Cardiac muscle cell (in vitro differentiated cells and primary cell): ENCODE data around the gene HIVEP3. TPM values are rescaled to one million over a fixed set of nuclear protein-coding genes. Genes with fewer than 3 reads are reported as not detected.
A peak's percentile ranks its signal among the peaks of the same experiment; 100 is the strongest.

Experiments
- DNase-seq, 2 donors: peaks; one replicate each; pipeline versions ENCODE4 v3.0.0 to v3.0.0-alpha.2; 2010 to 2017; ENCODE audit warnings: low read depth in 1 of 2, low spot score in 1 of 2
- H3K27ac ChIP-seq: fragments of 200-600 bp; sonication (generic); 2 replicates; pipeline ENCODE4 v1.5.1; 2016
- H3K27me3 ChIP-seq: fragments of 200-600 bp; sonication (generic); 2 replicates; pipeline ENCODE4 v1.6.0; 2016; ENCODE audit warnings: control low read depth
- H3K36me3 ChIP-seq: fragments of 200-600 bp; sonication (generic); 2 replicates; pipeline ENCODE4 v1.5.1; 2016; ENCODE audit warnings: control low read depth
- H3K4me1 ChIP-seq: fragments of 200-600 bp; sonication (generic); 2 replicates; pipeline ENCODE4 v1.8.1; 2017; ENCODE audit warnings: low read depth, mild to moderate bottlenecking, mixed run types
- H3K4me3 ChIP-seq: fragments of 200-600 bp; sonication (generic); 2 replicates; pipeline ENCODE4 v1.5.1; 2016; ENCODE audit warnings: mild to moderate bottlenecking
- H3K9me3 ChIP-seq: fragments of 200-600 bp; sonication (generic); 2 replicates; pipeline ENCODE4 v1.5.1; 2017; ENCODE audit warnings: low read depth, mild to moderate bottlenecking, control low read depth
- polyA plus RNA-seq: library from polyadenylated mRNA; unstranded; fragments of >200 nt; fragmentation: Nextera tagmentation; extraction: Ambion mirVana; gene quantifications from 2 replicates; pipeline ENCODE4 v1.2.1, GENCODE V29; 2016
- total RNA-seq: library from RNA; depleted of rRNA; stranded (reverse); fragments of >200 nt; gene quantifications from 2 replicates; pipeline ENCODE4 v1.2.3, GENCODE V29; 2016
- TF ChIP-seq, protein P1 (sequence below): IDR thresholded peaks from 2 replicates; pipeline ENCODE4 v1.5.1; 2012; ENCODE audit warnings: low read depth, mild to moderate bottlenecking, low read length

HIVEP3 gene
- total and polyA plus RNA-seq, 2 experiments from 2014 or later, result 0.42 to 0.62 TPM

- peak in 1 of 2 donors; percentile 73 for DNase-seq
- TF ChIP-seq, protein P1, sequence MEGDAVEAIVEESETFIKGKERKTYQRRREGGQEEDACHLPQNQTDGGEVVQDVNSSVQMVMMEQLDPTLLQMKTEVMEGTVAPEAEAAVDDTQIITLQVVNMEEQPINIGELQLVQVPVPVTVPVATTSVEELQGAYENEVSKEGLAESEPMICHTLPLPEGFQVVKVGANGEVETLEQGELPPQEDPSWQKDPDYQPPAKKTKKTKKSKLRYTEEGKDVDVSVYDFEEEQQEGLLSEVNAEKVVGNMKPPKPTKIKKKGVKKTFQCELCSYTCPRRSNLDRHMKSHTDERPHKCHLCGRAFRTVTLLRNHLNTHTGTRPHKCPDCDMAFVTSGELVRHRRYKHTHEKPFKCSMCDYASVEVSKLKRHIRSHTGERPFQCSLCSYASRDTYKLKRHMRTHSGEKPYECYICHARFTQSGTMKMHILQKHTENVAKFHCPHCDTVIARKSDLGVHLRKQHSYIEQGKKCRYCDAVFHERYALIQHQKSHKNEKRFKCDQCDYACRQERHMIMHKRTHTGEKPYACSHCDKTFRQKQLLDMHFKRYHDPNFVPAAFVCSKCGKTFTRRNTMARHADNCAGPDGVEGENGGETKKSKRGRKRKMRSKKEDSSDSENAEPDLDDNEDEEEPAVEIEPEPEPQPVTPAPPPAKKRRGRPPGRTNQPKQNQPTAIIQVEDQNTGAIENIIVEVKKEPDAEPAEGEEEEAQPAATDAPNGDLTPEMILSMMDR, result no peak
Measured at GRCh38 chr1:41851589-41851988, 67.1 kb downstream of the HIVEP3 start.

GRCh38 chr1:41850029-41850428 is 68.7 kb downstream of the HIVEP3 start:
- Histone ChIP-seq H3K9me3 (no peaks in the 10 kb centered on the region), H3K4me1 (no peaks in the 10 kb centered on the region), H3K27ac (no peak overlapping the region), H3K27me3 (no peaks in the 10 kb centered on the region), H3K4me3 (no peak overlapping the region), H3K36me3 (no peaks in the 10 kb centered on the region)
- DNase-seq, result no peak
- TF ChIP-seq, protein P1, result no peak

More at GRCh38 chr1:41851589-41851988, 67.1 kb downstream of the HIVEP3 start:
- Histone ChIP-seq H3K27me3 (no peaks in the 10 kb centered on the region), H3K4me3 (no peak overlapping the region), H3K36me3 (no peaks in the 10 kb centered on the region), H3K27ac (no peak overlapping the region), H3K4me1 (no peaks in the 10 kb centered on the region), H3K9me3 (no peaks in the 10 kb centered on the region)

GRCh38 chr1:41849211-41849759 is 69.4 kb downstream of the HIVEP3 start:
- peaks cover 1% of the 10 kb centered on the region for H3K4me1 ChIP-seq
- TF ChIP-seq, protein P1, result no peak
- H3K9me3 ChIP-seq, result no peaks in the 10 kb centered on the region
- no peaks in the 10 kb centered on the region for H3K27me3 ChIP-seq
- no peak overlapping the region for H3K4me3 ChIP-seq
- no peak for DNase-seq
- no peaks in the 10 kb centered on the region for H3K36me3 ChIP-seq
- H3K27ac ChIP-seq, result no peak overlapping the region

DNA sequence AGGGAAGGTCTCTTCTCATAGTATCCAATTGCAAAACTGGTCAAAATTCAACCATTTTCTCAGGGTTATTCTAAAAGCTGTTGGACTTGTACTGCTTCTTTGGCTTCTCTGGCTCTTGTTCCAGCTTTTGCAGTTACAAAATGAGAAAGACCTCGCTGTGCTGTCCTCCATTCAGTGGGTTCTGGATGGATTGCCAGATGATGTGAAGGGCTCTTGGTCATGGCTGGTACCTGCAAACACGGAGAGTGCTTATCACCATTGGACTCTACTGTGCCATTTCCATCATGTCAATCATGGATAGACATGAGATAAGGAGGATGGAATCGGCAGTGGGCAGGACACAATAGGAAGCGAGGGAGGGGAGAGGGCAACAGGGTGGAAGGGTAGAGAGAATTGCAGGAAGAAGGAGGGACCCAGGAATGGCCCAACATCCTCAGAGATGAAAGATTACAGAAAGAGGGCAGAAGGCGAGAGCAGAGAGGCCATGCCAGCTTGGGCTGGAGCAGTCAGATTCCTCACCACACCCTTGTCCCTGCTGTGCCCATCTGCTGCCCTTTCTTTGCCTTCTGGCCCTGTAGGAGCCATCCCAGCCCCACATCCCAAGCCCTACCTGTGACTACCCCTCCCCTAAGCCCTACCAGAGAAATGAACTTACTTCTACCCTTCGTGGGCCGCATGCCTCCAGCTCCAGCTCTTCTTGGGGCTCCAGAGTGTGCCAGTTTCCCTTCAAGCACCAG is 70.3 kb downstream of the HIVEP3 start:
- H3K9me3 ChIP-seq, result no peaks in the 10 kb centered on the region
- no peaks in the 10 kb centered on the region for H3K27me3 ChIP-seq
- no peak overlapping the region for H3K27ac ChIP-seq
- TF ChIP-seq, protein P1, result no peak
- H3K36me3 ChIP-seq, result no peaks in the 10 kb centered on the region
- H3K4me1 ChIP-seq, result peaks cover 5% of the 10 kb centered on the region
- no peak overlapping the region for H3K4me3 ChIP-seq
- DNase-seq, result no peak

- no peak overlapping the region for H3K4me3 ChIP-seq
- TF ChIP-seq, protein P1, result no peak
Measured at GRCh38 chr1:41847733-41848132, 71.0 kb downstream of the HIVEP3 start.

More at GRCh38 chr1:41847733-41848132, 71.0 kb downstream of the HIVEP3 start:
- DNase-seq, result peak in 1 of 2 donors; percentile 42
- no peaks in the 10 kb centered on the region for H3K9me3 ChIP-seq
- peaks cover 5% of the 10 kb centered on the region for H3K4me1 ChIP-seq
- H3K27ac ChIP-seq, result no peak overlapping the region
- no peaks in the 10 kb centered on the region for H3K36me3 ChIP-seq
- no peaks in the 10 kb centered on the region for H3K27me3 ChIP-seq
